AG04450 (cell line): ENCODE data around the gene PNPLA7. TPM values are rescaled to one million over a fixed set of nuclear protein-coding genes. Genes with fewer than 3 reads are reported as not detected.

ENCODE experiments used
- CTCF ChIA-PET: fragments of 300-600, 350-600 bp; formaldehyde crosslinking; extraction: SDS; loops from one replicate; lab custom pipeline; 2022; ENCODE audit warnings: antibody characterized with exemption, inconsistent platforms; lab: Charles Lee
- POLR2A ChIA-PET: fragments of 350-600 bp; formaldehyde crosslinking; extraction: SDS; loops from one replicate; lab custom pipeline; 2021; ENCODE audit warnings: antibody characterized with exemption, inconsistent platforms; lab: Yijun Ruan, JAX
- DNase-seq: peaks from one replicate; pipeline ENCODE4 v3.0.0-alpha.2; 2011; ENCODE audit warnings: low read depth, low spot score
- H3K27ac ChIP-seq: one replicate; pipeline ENCODE4 v1.5.1; 2012; ENCODE audit warnings: low read depth, low read length, control low read depth
- H3K27me3 ChIP-seq: one replicate; pipeline ENCODE4 v1.6.0; 2012; ENCODE audit warnings: low read length; ENCODE audit not compliant: control insufficient read depth, insufficient read depth
- H3K4me3 ChIP-seq: 2 replicates; pipeline ENCODE4 v1.5.1; 2011; ENCODE audit warnings: mild to moderate bottlenecking, low read depth, low read length, control low read depth
- H3K9me3 ChIP-seq: 2 replicates; pipeline ENCODE4 v1.5.1; 2012; ENCODE audit warnings: low read length; ENCODE audit not compliant: control insufficient read depth, insufficient read depth
- polyA plus RNA-seq: library from polyadenylated mRNA; depleted of rRNA; stranded (reverse); fragments of >200 nt; gene quantifications from 2 replicates; pipeline ENCODE4 v1.2.3, GENCODE V29; 2011
- TF ChIP-seq, protein P1 (sequence below): IDR thresholded peaks from 2 replicates; pipeline ENCODE4 v1.5.1; 2011; ENCODE audit warnings: low read depth, low read length, control low read depth, inconsistent platforms

PNPLA7 gene
- polyA plus RNA-seq, 1 experiment = 0.26 TPM

DNA sequence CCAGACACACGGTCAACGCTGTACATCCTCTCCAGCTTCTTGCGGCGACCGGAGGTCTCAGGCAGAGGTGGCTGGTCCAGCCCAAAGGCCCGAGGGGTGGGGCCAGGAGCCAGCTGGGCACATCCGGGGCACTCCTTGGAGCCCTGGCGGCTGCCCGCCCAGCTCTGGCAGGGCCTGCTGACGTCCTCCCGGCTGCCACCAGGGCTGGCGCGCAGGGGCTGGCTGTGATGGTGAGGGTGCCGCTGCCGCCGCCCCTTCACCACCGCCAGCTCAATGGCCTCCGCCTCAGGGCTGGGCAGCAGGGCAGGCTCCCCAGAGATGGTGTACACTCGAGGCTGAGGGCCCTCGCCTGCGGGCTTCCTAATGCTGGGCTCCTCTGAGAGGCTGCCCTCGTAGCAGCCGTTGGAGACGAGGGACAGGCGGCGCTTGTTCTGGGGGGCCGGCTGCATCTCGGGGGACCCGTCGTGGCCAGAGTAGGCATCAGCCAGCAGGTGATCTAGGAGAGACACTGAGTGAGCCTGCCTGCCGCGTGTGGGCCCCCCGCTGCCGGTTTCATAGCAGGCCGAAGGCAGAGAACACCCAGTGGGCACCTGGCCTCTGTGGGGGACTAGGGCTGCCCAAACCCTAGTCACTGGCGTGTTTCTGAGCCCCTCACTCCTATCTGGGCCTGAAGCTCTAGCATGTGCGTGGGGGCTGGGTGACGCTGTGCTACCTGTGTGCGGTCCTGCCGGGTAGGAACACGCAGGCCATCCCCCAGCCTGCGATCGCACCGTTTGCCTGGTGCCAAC lies 92.6 kb downstream of the PNPLA7 start:
- ChIA-PET CTCF (no interaction called here), POLR2A (no interaction called here)

DNA sequence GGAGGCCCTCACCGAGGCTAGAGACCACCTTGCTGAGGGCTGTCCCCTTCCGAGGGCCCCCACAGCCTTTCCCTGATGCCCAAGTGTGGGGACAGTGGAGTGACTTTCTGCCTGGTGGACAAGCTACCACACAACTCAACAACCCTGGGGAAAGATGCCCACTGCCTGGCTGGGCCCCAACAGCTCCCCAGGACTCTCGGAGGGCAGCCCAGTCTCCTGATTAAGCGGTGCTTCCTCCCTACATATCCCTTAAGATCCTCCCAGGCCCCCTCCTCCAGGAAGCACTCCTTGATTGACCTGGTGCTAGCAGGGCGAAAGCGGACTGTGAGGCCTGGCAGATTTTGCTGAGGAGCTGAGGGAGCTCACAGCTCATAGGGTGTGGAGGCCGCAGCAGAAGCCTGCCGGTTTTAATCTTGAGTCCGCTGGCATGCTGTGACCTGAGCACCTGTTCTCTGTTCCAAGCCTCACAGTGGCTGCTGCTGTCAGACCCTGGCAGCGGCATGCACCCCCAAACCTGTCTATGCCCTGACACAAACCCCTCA lies 93.3 kb downstream of the PNPLA7 start:
- DNase-seq = no peak
- TF ChIP-seq, protein P1, sequence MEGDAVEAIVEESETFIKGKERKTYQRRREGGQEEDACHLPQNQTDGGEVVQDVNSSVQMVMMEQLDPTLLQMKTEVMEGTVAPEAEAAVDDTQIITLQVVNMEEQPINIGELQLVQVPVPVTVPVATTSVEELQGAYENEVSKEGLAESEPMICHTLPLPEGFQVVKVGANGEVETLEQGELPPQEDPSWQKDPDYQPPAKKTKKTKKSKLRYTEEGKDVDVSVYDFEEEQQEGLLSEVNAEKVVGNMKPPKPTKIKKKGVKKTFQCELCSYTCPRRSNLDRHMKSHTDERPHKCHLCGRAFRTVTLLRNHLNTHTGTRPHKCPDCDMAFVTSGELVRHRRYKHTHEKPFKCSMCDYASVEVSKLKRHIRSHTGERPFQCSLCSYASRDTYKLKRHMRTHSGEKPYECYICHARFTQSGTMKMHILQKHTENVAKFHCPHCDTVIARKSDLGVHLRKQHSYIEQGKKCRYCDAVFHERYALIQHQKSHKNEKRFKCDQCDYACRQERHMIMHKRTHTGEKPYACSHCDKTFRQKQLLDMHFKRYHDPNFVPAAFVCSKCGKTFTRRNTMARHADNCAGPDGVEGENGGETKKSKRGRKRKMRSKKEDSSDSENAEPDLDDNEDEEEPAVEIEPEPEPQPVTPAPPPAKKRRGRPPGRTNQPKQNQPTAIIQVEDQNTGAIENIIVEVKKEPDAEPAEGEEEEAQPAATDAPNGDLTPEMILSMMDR = no peak
- Histone ChIP-seq H3K27ac (peak overlapping the region; percentile 31), H3K9me3 (peaks cover 3% of the 10 kb centered on the region; the same call in 1 of the 2 replicates), H3K4me3 (no peak overlapping the region), H3K27me3 (no peaks in the 10 kb centered on the region)
- CTCF ChIA-PET = interaction anchor here (0.6 kb wide), 1 partner anchor 9 kb away, joined by 3 read pairs; no protein-coding TSS in a partner anchor
- POLR2A ChIA-PET = no interaction called here

More for the DNA sequence above, 92.6 kb downstream of the PNPLA7 start:
- Histone ChIP-seq H3K4me3 (peak overlapping the region; percentile 69), H3K9me3 (peaks cover 3% of the 10 kb centered on the region; the same call in 1 of the 2 replicates), H3K27me3 (peaks cover 4% of the 10 kb centered on the region), H3K27ac (no peak overlapping the region)
- TF ChIP-seq, protein P1 = no peak
- no peak for DNase-seq

DNA sequence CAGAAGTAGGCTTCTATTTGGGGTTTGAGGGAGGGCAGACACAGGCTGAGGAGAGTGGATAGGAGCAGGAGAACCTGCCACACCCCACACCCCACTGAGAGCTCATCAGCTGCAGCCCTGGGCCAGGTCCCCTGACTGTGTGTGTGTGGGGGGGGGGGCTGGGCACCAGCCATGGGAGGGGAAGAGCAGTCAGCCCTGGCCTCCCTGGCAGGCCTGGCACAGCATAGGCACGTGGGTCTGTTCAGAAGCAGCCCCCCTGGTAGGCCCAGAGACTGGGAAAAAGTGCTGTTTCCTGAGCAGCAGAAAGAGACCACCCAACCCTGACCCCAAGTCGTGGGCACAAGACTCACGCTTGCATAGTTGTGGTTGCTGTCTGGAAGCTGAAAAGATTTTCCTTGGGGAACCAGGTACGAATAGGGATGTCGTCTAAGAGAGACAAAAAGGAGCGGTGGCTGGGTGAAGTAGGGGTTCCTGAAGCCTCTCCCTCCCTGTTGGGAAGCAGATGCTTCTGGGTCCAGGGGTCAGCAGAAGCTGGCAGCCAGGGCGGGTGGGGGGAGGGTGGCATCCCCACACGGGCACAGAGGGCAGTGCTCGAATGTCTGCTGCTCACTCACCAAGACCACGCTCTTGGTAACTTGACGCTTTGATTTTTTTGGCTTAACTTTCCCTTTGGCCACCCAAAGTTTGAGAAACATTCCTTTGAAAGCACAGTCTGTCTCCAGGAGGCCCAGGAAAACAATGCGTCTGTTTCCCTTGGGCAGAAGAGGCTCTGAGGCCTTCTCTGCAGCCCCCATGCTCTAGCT lies 93.9 kb downstream of the PNPLA7 start:
- DNase-seq = no peak
- ChIA-PET POLR2A (interaction anchor here (0.7 kb wide), 1 partner anchor 158 kb away, joined by 7 read pairs; no protein-coding TSS in a partner anchor), CTCF (interaction anchor here (0.6 kb wide), 1 partner anchor 8 kb away, joined by 3 read pairs; no protein-coding TSS in a partner anchor)
- H3K27ac ChIP-seq = peak overlapping the region; percentile 31
- no peak overlapping the region for H3K4me3 ChIP-seq
- TF ChIP-seq, protein P1 = no peak
- no peaks in the 10 kb centered on the region; the same call in 1 of the 2 replicates for H3K9me3 ChIP-seq
- H3K27me3 ChIP-seq = no peaks in the 10 kb centered on the region

DNA sequence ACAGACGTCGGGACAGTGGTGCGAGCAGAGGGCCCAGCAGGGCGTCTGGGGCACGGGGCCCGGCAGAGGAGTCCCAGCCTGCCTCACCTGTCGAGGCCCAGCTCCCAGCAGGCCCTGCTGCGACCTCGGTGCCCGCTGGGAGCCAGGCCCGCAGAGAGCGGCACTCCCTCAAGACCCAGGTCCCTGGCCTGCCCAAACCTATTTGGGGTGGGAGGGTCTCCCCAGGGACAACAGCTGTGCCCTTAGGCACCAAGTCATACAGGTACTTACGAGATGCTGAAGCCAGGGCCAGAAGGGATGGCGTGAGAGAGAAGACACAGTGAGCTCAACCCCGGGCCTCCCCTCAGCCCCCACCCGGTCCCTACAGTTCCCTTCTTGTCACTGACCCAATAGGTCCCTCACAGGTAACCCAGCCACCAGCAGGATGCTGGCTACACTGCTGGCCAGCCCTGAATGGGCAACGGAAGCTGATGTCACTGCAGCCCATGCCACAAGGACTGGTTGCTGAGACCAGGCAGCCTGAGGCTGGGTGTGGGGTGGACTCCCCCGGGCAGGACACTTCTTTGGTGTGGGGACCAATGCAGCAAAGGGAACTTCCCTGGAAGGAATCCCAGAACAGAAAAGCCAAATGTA lies 94.7 kb downstream of the PNPLA7 start:
- DNase-seq = no peak
- Histone ChIP-seq H3K4me3 (no peak overlapping the region), H3K27ac (no peak overlapping the region), H3K27me3 (no peaks in the 10 kb centered on the region), H3K9me3 (no peaks in the 10 kb centered on the region; the same call in 1 of the 2 replicates)
- TF ChIP-seq, protein P1 = no peak
- POLR2A ChIA-PET = interaction anchor here (0.6 kb wide), 1 partner anchor 23 kb away, joined by 7 read pairs; no protein-coding TSS in a partner anchor
- CTCF ChIA-PET = no interaction called here
